NCI-H1694 (cell line): ENCODE data around the gene HNRNPA3.
"Not testable (repeated sequence)": the region's sequence is repeated elsewhere in the genome, so short reads cannot be mapped to it uniquely, and the experiment has no call there.

Source experiments
- DNase-seq: peaks from one replicate; lab custom pipeline; 2025; lab: John Stamatoyannopoulos, UW

HNRNPA3 gene

DNA sequence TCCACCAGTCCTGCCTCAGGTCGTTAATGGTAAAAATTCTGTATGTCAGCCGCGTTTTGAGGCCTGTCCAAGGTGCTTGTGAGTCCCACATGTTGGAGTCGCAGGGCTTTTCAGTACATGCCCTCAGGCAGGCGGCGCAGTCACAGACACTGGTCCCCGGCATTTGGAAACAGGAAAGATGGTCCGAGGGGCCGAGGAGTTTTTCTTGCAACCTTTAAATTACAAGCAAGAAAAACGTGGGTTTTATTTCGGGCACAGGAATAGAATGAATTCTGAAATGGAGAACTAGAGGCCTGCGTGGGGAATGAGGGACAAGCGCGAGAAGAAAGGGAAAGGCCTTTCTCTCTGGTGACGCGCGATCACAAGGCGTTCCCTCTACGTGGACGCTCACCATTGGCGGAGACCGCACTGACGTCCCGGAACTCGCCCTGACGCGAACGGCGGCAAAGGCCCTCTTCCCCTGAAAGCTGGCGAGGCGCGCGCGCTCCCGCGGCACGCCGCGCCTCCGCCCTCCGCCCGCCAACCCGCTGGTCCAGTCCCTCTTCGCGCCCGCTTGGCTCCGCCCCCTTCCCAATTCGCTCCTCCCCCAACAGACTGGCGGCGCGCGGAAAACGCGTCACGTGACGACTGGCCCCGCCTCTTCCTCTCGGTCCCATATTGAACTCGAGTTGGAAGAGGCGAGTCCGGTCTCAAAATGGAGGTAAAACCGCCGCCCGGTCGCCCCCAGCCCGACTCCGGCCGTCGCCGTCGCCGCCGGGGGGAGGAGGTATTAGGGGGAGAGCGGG, at the start of gene HNRNPA3:
Gene HNRNPA3, plus strand, starts transcription at position 689 of the 785 bp plus-strand sequence. Its CDS starts 6 bp downstream, at position 695.
- peak; percentile 96 for DNase-seq

DNA sequence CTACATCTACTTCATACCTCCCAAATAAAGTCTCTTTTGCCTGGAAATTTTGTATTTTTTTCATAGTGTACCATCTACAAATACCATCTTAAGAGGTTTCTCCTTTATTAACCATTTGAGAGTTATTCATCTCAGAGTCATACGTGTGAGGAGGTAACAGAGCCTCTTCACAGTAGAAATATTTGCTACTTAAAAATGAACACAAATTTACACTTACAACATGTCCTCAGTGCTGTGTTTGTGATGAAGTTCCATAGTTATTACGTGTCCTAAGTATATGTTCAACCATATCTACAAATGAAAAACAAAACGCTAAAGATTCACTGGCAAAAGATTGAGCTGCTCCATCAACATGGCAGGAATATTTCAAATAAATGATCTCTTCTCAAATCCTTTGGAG, 48.5 kb upstream of the HNRNPA3 start:
- no peak for DNase-seq

DNA sequence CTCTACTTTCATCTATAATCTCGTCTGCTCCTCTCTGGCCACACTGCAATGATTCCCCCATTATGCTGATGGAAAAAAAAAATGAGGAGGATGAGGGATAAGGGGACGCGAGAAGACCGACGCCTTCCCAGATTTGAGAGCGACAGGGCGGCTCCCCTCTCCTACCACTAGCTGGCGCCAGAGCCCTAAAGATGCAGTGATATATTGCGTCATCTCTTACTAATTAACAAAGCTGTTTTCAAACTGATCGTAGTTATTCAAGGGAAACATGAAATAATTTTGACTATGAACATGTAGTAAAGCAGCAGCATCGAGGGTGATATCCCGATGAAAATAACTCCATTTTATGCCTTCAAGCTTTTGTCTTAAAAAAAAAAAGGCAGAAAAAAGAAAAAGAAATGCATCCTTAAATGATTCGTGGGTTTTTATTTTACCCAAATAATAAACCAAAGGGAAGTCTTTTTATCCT, 48.0 kb upstream of the HNRNPA3 start:
- peak; percentile 88 for DNase-seq

DNA sequence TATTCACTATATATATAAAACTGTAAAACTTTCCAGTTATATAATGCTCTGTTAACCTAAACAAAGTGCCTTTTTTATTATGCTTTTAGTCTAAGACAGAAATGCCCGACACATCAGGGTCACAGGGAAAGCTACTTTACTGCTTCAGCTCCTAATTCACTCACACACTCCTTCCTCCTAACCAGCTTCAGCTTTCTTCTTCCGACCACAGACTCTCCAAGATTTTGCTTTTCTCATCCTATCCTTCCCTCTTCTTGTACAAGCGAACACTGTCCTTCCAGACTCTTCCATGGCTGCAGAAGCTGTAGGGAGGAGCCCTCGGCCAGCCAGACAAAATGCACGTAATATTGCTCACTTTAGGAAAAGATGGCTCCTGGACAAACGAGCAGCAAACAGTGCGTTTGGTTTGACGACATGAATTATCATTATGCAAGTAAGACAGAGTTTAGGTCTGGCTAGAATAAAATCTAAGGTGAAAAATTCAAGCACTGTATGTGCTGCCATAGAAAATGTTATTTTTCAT, 47.5 kb upstream of the HNRNPA3 start:
- DNase-seq = no peak

DNA sequence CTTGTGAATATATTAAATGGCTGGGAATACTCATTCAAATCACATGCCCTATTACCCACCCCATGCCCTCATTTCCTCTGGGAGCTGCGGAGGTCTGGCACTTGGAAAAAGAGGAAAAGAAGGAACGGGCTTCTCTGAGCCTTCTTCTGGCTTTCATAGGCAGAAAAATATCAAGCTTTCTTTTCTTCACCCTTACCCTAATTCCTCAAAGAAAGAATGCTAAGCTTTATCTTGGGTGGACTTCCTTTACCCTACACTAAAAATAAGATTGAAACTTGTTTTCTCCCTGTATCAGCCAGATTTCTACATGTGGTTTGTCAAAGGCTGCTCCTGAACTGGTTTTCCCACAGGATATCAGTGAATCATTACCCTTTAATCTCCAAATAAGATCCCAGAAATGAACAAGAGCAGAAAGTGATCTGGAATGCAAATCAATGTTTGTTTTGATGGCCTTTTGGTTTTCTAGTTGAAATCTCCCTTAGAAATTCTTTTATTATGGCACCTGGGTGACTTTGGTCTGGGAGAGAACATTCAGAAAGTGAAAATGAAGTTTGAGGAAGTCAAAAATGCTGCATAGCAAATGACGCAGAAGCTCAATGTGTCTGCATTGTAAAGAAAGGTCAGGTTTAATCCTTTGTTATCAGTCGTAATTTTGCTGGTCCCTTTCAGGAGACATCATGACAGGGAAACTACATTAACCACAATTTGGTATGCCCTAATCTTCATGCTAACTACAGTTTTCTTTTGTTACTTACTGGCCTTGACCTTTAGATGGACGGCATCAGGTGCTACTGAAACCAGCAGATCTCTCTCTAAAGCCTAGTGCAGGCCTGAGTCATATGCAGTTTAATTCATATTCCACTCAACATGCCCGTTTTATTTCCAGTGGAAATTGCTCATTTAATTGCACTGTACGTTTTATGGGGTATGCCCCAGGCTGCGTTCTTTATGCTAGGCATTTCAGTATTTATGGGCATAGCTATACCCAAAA, 46.6 kb upstream of the HNRNPA3 start:
- DNase-seq = no peak

DNA sequence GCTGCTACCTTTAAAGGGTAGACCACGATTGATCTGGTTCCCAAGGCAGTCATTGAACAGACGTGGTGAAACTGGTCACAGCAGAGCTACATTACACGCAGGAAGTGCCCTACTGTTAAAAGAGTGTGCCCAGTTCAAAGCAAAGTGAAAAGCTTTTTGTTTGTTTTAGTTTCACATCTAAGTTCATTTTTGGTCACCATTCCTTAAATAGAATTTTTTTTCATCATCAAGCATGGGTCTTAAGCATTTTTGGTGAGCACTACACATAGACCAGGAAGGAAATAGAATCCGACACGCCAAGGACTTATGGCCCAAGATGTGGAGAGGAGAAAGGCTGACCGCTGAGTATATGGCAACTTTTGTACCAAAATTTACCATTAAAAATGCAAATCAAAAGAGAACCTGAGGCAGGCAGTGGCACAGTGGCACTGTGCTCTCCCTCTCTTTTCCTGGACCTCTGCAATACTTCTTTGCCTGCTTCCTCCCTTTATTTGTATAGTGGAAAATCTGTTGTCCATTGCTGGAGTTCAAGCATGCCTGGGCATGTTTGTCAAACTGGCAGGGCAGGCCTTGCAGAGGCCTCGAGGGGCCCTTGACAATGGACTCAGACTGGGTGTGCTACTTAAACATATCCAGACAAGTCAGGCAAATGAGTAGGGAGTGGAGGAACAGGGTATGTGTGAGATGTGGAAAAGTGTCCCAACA, 42.6 kb upstream of the HNRNPA3 start:
- DNase-seq = no peak

DNA sequence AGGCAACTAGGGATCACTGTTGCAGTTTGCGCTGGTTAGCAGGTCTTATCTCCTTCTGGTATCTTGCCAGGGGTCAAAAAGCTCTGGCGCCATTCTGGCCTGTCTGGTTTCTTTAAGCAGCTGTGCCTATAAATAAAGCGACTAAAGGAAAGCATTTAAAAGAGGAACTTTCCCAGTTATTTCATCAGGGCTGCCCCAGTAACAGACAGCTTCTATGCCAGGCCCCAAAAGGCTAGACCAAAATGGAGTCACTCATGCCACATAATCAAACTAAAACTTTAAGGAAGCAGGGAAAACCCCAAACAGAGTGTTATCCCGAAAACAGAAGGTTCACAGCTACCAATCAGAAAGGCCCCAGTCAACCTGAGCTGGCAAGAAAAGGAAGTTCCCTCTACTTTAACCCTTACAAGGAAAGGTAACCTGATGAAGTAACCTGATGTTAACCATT, 41.2 kb upstream of the HNRNPA3 start:
- DNase-seq = no peak

DNA sequence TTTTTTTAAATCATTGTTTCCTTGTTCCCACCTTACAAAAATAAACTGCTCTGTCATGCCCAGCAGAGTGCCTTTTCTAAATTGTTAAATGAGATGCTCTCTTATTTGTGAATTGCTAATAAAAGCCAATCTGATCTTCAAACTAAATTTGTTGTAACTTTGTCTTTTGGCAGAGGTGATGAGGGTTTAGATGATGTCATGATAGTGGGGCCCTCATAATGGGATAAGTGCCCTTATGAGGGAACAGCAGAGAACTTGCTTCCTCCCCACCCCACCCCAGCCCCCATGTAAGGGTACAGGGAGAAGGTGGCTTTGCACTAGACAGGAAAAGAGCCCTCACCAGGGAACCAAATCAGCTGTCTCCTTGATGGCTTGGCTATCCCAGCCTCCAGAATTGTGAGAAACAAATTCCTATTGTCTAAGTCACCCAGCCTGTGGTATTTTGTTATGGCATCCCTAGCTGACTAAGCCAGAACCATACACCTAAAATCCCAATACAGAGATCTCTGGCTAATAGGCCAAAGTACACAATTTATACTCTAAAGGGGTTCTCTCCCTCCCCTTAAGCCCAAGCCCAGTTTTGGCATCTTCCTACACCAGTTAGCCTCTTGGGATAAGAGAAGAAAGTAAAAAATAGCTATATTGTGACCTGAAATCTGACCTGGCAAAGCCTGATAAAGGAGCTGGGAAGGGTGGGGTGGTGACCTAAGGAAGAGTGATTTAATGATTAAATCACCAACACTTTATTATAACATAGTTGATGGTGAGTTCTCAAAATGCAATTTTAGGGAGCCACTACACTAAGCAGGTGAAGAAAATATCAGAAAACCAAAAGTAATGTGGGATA, 40.3 kb upstream of the HNRNPA3 start:
- DNase-seq = no peak

DNA sequence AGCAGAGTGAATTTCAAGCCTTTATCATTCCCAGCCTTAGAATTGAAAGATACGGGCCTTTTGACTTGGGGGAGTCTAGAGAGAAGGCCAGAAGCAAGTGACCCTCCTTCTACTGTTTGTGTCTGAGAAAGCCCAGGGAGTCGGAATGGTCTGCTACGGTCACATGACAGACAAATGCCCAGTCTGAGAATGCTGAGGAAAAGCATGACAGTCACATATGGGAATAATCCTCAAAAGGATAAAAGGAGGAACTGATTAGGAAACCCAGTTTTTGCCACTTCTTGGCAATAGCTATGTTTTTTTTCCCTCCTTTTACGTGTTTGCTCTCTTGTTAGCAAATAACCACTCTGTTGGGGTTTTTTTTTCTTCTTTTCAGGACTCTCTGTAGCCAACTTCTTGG, 38.1 kb upstream of the HNRNPA3 start:
- no peak for DNase-seq

DNA sequence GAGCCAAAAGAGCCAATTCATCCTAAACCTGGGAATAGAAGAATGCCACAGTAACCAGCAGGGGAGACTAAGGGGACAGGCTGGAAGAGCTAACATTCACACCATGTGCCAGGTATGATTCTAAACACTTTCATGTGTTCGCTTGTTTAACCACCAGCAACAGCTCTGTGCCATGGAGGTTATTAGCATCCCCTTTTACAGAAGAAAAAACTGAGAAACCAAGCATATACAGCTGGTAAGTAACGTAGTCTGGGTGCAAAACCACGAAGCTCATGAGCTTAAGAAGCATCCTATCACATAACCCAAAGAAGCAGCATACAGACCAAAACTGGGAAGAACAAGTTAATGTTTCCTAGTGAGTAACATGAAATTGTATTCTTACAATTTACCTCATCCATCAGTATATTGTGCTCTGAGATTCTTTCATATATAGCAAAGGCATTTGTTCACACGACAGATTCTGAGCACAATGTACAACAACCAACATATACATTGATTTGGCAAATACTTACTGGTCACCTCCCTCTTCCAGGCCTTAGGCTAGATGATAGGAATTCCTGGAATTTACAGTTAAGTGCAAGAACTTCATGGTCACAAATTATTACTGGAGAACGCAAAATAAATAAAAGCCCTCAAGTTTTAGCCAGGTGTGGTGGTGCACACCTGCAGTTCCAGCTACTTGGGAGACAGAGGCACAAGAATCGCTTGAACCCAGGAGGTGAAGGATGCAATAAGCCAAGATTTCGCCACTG, 36.5 kb upstream of the HNRNPA3 start:
- DNase-seq = no peak

DNA sequence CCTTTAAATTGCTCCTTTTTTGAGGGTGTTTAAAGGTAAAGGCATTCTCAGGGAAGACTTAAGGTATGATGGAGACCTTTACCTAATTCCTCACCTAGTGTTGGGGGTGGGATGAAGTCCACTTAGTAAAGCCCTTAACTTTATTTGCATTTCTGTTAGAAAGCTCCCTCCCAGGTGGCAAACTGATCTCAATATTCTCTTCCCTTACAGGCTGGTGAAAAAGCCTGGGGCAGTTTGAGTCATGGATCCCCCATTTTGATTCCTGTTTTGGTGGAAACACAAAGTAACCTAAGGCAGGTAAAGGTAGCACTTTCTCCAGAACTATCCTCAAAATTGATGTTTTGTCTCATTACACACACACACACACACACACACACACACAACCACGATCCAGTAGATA, 33.8 kb upstream of the HNRNPA3 start:
- DNase-seq = no peak

DNA sequence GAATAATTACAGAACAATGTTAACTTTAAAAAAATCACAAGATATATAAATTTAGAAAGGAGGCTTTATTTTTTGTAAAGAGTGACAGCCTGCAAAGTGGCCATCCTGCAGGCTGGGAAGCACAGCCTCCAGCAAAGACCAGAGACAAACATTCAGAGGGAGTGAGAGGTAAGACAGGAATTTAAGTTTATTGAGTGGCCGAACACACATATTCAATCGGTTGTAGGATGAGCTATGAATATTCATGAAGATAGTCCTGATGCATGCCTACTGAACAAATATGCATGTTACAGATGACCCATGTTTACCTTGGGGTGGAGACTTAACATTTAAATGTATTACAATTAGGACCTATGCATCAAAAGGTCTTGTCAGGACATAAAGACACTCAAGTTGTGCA, 33.4 kb upstream of the HNRNPA3 start:
- DNase-seq = no peak

DNA sequence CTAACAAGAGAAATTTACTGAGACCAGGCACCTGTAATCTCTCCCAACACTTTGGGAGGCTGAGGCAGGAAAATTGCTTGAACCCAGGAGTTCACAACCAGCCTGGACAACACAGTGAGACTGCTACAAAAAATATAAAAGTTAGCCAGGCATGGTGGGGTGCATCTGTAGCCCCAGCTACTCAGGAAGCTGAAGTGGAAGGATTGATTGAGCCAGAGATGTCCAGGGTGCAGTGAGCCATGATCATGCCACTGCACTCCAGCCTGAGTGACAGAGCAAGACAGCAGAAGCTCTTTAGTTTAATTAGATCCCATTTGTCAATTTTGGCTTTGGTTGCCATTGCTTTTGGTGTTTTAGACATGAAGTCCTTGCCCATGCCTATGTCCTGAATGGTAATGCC, 32.9 kb upstream of the HNRNPA3 start:
- not testable (repeated sequence) for DNase-seq

DNA sequence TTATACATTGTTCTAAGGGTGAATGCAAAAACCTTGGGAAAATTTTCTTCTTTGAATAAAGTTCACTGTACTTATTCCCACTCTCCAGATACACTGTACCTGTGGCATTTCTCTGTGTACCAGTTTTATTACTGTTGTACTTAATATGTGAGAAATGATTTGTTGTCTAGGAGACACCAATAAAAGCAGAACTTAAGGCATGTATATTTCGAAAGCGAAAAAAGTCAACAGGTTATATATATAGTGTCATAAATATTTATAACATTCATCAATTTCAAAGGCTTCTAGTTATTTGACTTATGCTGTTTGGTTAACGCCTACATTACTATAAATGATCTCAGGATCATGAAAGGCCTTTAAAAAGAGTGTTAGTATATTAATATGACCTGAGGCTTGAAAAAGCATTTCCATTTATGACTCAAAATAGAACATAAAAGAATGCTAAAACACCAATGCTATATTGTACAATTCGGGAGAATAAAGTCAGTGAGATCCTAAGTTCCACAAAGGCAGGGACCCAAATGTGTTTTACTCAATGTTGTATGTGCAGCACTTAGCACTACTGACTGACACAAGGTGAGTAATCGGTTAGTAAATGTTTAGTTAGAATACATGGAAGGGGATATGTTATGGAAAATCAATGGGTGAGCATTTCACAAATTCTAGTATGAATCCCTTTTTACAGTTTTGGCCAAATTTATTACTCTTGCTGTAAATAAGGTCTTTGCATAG, 32.2 kb upstream of the HNRNPA3 start:
- no peak for DNase-seq

DNA sequence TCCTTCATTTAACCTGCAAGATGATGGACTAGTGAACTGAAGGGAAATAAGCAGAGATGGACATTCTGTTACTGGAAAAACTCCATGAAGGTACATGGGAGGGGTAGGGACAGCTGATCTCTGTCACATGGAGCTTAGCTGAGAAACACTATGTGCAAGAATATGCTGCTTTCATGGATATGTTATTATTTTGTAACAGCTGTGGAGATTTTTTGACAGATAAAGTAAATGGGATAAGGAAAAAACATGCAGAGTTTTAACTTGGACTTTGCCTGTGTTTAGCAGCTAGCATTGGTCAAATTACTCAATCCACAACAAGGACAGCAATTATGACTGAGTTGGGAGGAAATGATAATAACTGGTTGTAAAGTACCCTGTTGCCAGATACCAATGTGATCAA, 28.7 kb upstream of the HNRNPA3 start:
- no peak for DNase-seq

DNA sequence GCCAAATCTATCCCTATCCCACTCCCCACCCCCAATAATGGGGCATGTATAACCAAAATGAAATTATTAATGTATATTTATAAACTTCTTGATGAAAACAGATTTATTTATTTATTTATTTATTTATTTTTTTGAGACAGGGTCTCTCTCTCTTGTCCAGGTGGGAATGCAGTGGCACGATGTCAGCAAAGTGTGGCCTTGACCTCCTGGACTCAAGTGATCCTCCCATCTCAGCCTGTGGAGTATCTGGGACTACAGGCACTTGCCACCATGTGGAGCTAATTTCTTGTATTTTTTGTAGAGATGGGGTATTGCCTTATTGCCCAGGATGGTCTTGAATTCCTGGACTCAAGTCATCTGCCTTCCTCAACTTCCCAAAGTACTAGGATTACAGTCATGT, 28.0 kb upstream of the HNRNPA3 start:
- DNase-seq = no peak

DNA sequence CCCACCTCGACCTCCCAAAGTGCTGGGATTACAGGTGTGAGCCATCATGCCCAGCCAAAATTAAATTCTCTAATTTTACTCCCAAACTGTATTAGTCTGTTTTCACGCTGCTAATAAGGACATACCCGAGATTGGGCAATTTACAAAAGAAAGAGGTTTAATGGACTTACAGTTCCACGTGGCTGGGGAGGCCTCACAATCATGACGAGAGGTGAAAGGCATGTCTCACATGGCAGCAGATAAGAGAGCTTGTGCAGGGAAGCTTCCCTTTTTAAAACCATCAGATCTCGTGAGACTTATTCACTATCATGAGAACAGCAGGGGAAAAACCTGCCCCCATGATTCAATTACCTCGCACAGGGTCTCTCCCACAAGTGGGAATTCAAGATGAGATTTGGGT, 26.6 kb upstream of the HNRNPA3 start:
- DNase-seq = not testable (repeated sequence)

DNA sequence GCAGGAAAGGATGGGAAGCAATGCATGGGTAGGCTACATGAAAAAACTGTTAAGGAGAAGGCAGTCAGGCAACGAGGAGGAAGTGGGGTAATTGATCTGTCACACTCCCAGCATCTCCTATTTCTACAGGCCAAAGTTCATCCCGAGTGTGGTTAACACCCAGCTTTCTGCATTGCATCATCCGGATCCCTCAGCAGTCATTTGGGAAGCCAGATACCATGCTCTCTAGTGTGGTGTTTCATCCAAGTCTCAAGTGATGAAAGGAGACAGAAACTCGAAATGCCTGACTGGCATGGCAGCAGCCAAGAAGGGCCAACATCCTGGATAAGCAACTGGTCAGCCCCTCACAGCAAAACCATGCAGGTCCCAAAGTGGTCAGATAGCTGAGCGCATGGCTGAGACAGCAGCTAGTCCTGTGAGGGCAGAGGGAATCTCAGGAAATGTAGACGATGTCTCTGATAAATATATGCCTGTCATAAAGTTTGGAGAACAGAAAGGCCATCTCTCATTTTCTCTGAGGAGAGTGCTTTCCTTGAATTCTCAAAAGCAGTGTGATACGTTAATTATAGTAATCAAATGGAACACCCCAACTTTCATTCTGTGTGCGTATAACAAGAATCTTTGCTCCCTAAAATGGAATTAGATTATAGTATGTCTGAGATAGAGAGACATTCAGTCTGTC, 24.8 kb upstream of the HNRNPA3 start:
- DNase-seq = no peak
